ENCODE results near the gene CLIC6.

GRCh38 chr21:34734696-34735095 lies 65.9 kb downstream of the CLIC6 start:
- TF ChIP-seq ZNF184 (tag by site-specific recombination; IDR thresholded peaks at IDR 0.05) (no peak), REST (tag by site-specific recombination; IDR thresholded peaks at IDR 0.05) (no peak), CTCF (tag by site-specific recombination; IDR thresholded peaks at IDR 0.05) (no peak), ZNF560 (tag by site-specific recombination; IDR thresholded peaks at IDR 0.05; ENCODE audit: borderline replicate concordance) (no peak), ZNF777 (tag by site-specific recombination; IDR thresholded peaks at IDR 0.05; ENCODE audit: borderline replicate concordance) (no peak), ZBTB26 (tag by site-specific recombination; optimal IDR thresholded peaks at IDR 0.05) (no peak), BCL11B (tag by site-specific recombination; IDR thresholded peaks at IDR 0.05; ENCODE audit: low read depth) (no peak), ZNF830 (tag by site-specific recombination; IDR thresholded peaks at IDR 0.05; ENCODE audit: low read depth) (no peak), ZSCAN18 (tag by site-specific recombination; IDR thresholded peaks at IDR 0.05) (no peak), ZNF211 (tag by site-specific recombination; IDR thresholded peaks at IDR 0.05; ENCODE audit: low read depth) (no peak), ZBTB1 (tag by site-specific recombination; IDR thresholded peaks at IDR 0.05) (no peak), SALL2 (tag by site-specific recombination; IDR thresholded peaks at IDR 0.05; ENCODE audit: borderline replicate concordance) (no peak)
- TF ChIP-seq, protein P1, sequence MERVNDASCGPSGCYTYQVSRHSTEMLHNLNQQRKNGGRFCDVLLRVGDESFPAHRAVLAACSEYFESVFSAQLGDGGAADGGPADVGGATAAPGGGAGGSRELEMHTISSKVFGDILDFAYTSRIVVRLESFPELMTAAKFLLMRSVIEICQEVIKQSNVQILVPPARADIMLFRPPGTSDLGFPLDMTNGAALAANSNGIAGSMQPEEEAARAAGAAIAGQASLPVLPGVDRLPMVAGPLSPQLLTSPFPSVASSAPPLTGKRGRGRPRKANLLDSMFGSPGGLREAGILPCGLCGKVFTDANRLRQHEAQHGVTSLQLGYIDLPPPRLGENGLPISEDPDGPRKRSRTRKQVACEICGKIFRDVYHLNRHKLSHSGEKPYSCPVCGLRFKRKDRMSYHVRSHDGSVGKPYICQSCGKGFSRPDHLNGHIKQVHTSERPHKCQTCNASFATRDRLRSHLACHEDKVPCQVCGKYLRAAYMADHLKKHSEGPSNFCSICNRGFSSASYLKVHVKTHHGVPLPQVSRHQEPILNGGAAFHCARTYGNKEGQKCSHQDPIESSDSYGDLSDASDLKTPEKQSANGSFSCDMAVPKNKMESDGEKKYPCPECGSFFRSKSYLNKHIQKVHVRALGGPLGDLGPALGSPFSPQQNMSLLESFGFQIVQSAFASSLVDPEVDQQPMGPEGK (tag by site-specific recombination; IDR thresholded peaks at IDR 0.05) = no peak
- TF ChIP-seq, protein P2, sequence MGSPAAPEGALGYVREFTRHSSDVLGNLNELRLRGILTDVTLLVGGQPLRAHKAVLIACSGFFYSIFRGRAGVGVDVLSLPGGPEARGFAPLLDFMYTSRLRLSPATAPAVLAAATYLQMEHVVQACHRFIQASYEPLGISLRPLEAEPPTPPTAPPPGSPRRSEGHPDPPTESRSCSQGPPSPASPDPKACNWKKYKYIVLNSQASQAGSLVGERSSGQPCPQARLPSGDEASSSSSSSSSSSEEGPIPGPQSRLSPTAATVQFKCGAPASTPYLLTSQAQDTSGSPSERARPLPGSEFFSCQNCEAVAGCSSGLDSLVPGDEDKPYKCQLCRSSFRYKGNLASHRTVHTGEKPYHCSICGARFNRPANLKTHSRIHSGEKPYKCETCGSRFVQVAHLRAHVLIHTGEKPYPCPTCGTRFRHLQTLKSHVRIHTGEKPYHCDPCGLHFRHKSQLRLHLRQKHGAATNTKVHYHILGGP (tag by site-specific recombination; IDR thresholded peaks at IDR 0.05) = no peak

Measured in HEK293 (cell line).